Testis (tissue), 2 donors: ENCODE results near the gene OR4C5.
"Not testable (repeated sequence)": the region's sequence is repeated elsewhere in the genome, so short reads cannot be mapped to it uniquely, and the experiment has no call there.

ENCODE experiments used
- CTCF ChIP-seq, 3 experiments: fragments of 450-650 bp in 2 of 3; fragments of 200-600 bp in 1 of 3; sonication (generic) in 1 of 3; IDR thresholded peaks; one replicate each; pipeline ENCODE4 v1.5.1; 2016 to 2019; ENCODE audit warnings: antibody characterized with exemption in 3 of 3, mild to moderate bottlenecking in 2 of 3, moderate library complexity in 1 of 3
- POLR2A ChIP-seq: fragments of 450-650 bp; IDR thresholded peaks from one replicate; pipeline ENCODE4 v1.6.1; 2017; ENCODE audit warnings: antibody characterized with exemption, mild to moderate bottlenecking, moderate library complexity

GRCh38 chr11:48324620-48325019 is 41.6 kb downstream of the OR4C5 start, which contains the start of gene OR4C3:
- not testable (repeated sequence) for TF ChIP-seq CTCF (IDR thresholded peaks at IDR 0.05); POLR2A
